Activated CD4-positive, alpha-beta T cell treated with anti-CD3 and anti-CD28 coated beads, Interleukin-2, Interleukin-6, amounts not matched to agents 100 ng/mL and 50 ng/mL, durations not matched to agents 16 hours and 8 hours (primary cell): ENCODE results near the gene HOXC11.

ENCODE experiments used
- DNase-seq: peaks from one replicate; pipeline ENCODE4 v3.0.0-alpha.2; 2020

Gene HOXC11

DNA sequence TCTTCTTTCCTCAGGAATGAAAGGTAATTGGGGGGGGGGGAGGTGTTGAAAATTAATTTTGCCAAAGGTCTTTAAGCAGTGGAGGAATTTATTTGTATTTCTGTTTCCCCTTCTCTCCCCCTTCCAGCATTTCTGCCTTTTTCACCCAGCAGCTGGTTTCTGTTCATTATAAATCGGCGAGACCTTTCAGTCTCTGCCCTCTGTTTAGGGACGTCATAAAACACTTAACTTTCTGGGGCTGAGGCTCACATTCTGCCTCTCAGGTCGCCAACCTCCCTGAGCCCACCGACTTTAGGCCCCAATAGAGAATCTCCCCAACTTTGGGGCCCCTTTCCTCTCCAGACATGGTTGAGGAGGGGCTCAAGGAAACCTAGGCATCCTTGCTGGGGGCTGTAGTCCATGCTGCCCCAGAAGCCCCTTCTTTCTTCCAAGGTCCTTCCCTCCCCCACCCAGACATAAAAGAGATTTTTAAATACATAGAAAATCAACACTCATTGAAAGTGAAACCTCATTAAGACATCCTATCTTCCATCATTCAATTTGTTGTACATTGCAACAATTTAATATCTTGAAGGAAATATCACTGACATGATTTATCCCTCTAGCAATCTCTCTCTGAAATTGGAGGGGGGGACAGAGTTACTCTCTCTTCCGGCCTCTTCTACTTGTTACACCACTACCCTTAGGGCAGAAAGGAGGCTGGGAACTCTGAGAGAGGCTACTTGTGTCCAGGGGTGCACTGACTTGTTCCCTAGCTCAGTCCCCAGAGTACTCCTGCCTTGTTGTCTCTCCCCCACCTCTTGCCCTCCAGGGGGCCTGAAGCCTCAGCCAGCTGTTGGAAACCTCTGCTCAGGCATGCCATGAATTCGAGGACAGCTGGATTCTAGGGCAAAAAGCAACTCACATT is 52.8 kb downstream of the HOXC11 start:
- no peak for DNase-seq

DNA sequence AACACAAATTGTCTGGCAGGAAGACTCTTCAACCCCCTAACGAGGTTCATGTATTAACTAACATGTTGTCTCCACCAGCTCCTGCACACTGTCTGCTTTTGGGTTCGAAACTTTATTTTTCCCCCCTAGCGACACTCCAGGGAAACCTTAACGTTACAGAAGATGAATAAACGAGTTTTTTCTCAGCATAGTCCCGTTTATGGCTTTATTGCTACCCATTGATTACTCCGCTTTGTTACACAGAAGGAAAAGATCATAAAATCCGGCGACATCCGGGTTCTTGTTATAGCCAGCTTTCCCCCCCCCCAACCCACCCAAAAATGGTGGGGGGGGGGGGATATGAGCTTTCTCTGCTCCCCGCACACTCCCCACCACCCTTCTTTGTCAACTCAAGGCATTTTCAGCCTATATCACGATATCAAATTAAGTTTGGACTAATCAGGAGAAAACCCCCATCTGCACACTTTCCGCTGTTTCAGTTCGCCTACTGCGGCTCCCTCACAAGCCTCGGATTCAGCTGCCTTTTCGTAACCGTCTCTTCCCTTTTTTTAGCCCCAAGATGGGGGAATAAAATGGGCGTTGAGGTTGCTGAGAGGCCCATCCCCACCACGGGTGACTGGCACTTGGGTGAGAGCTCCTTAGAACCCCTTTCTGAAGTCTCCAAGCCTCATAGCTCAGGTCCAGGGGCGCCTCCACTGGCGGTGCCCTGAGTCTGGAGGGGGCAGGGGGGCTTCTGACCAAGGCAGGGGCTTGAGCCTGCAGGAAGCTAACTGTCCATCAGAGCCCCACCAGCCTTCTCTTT is 53.9 kb downstream of the HOXC11 start:
- no peak for DNase-seq
